ENCODE measurements around the gene SYT9.

SYT9 gene

GRCh38 chr11:7469351-7469865 is 217.7 kb downstream of the SYT9 start:
- TF ChIP-seq SPI1 (IDR thresholded peaks at IDR 0.05; ENCODE audit: low read depth, low read length): no peak
- no peak for TF ChIP-seq POLR2A (IDR thresholded peaks at IDR 0.05; ENCODE audit: low read depth, low read length)
- TF ChIP-seq POU2F2 (IDR thresholded peaks at IDR 0.05; ENCODE audit: low read depth, low read length): no peak
- TF ChIP-seq TAF1 (IDR thresholded peaks at IDR 0.05; ENCODE audit: low read depth, low read length): no peak
- no peak for TF ChIP-seq PAX5 (IDR thresholded peaks at IDR 0.05; ENCODE audit: insufficient read depth, low read length, severe bottlenecking)
- no peak for TF ChIP-seq POLR2AphosphoS5 (IDR thresholded peaks at IDR 0.05; ENCODE audit: low read depth, low read length)
- FAIRE-seq (no peak), DNase-seq (ENCODE audit: insufficient read length, low spot score) (no peak)

- TF ChIP-seq SPI1 (IDR thresholded peaks at IDR 0.05; ENCODE audit: low read depth, low read length): no peak
- TF ChIP-seq PAX5 (IDR thresholded peaks at IDR 0.05; ENCODE audit: insufficient read depth, low read length, severe bottlenecking): no peak
- TF ChIP-seq POU2F2 (IDR thresholded peaks at IDR 0.05; ENCODE audit: low read depth, low read length): no peak
- TF ChIP-seq TAF1 (IDR thresholded peaks at IDR 0.05; ENCODE audit: low read depth, low read length): no peak
- no peak for TF ChIP-seq POLR2A (IDR thresholded peaks at IDR 0.05; ENCODE audit: low read depth, low read length)
- no peak for TF ChIP-seq POLR2AphosphoS5 (IDR thresholded peaks at IDR 0.05; ENCODE audit: low read depth, low read length)
- DNase-seq (ENCODE audit: insufficient read length, low spot score): no peak
- FAIRE-seq: no peak
Observed at GRCh38 chr11:7471071-7471470, 219.4 kb downstream of the SYT9 start.

- no peak for DNase-seq (ENCODE audit: insufficient read length, low spot score)
- TF ChIP-seq POU2F2 (IDR thresholded peaks at IDR 0.05; ENCODE audit: low read depth, low read length): no peak
- no peak for TF ChIP-seq POLR2A (IDR thresholded peaks at IDR 0.05; ENCODE audit: low read depth, low read length)
- TF ChIP-seq PAX5 (IDR thresholded peaks at IDR 0.05; ENCODE audit: insufficient read depth, low read length, severe bottlenecking): no peak
- no peak for TF ChIP-seq SPI1 (IDR thresholded peaks at IDR 0.05; ENCODE audit: low read depth, low read length)
- TF ChIP-seq TAF1 (IDR thresholded peaks at IDR 0.05; ENCODE audit: low read depth, low read length): no peak
- TF ChIP-seq POLR2AphosphoS5 (IDR thresholded peaks at IDR 0.05; ENCODE audit: low read depth, low read length): no peak
- peak; percentile 82 for FAIRE-seq
Observed at GRCh38 chr11:7473717-7474116, 222.0 kb downstream of the SYT9 start.

GRCh38 chr11:7480113-7480512 is 228.4 kb downstream of the SYT9 start:
- FAIRE-seq (no peak), DNase-seq (ENCODE audit: insufficient read length, low spot score) (no peak)
- no peak for TF ChIP-seq POU2F2 (IDR thresholded peaks at IDR 0.05; ENCODE audit: low read depth, low read length)

GRCh38 chr11:7484131-7484530 is 232.4 kb downstream of the SYT9 start:
- FAIRE-seq: no peak
- no peak for TF ChIP-seq POLR2A (IDR thresholded peaks at IDR 0.05; ENCODE audit: low read depth, low read length)
- TF ChIP-seq POU2F2 (IDR thresholded peaks at IDR 0.05; ENCODE audit: low read depth, low read length): no peak
- no peak for TF ChIP-seq SPI1 (IDR thresholded peaks at IDR 0.05; ENCODE audit: low read depth, low read length)
- no peak for TF ChIP-seq POLR2AphosphoS5 (IDR thresholded peaks at IDR 0.05; ENCODE audit: low read depth, low read length)
- TF ChIP-seq TAF1 (IDR thresholded peaks at IDR 0.05; ENCODE audit: low read depth, low read length): no peak
- no peak for TF ChIP-seq PAX5 (IDR thresholded peaks at IDR 0.05; ENCODE audit: insufficient read depth, low read length, severe bottlenecking)
- DNase-seq (ENCODE audit: insufficient read length, low spot score): no peak

GRCh38 chr11:7484645-7485044 is 232.9 kb downstream of the SYT9 start:
- no peak for DNase-seq (ENCODE audit: insufficient read length, low spot score)
- no peak for FAIRE-seq
- TF ChIP-seq POLR2AphosphoS5 (IDR thresholded peaks at IDR 0.05; ENCODE audit: low read depth, low read length) (no peak), SPI1 (IDR thresholded peaks at IDR 0.05; ENCODE audit: low read depth, low read length) (no peak), PAX5 (IDR thresholded peaks at IDR 0.05; ENCODE audit: insufficient read depth, low read length, severe bottlenecking) (no peak), POLR2A (IDR thresholded peaks at IDR 0.05; ENCODE audit: low read depth, low read length) (no peak), TAF1 (IDR thresholded peaks at IDR 0.05; ENCODE audit: low read depth, low read length) (no peak), POU2F2 (IDR thresholded peaks at IDR 0.05; ENCODE audit: low read depth, low read length) (no peak)

- FAIRE-seq (no peak), DNase-seq (ENCODE audit: insufficient read length, low spot score) (no peak)
- TF ChIP-seq POLR2AphosphoS5 (IDR thresholded peaks at IDR 0.05; ENCODE audit: low read depth, low read length) (no peak), POLR2A (IDR thresholded peaks at IDR 0.05; ENCODE audit: low read depth, low read length) (no peak), TAF1 (IDR thresholded peaks at IDR 0.05; ENCODE audit: low read depth, low read length) (no peak), SPI1 (IDR thresholded peaks at IDR 0.05; ENCODE audit: low read depth, low read length) (no peak), POU2F2 (IDR thresholded peaks at IDR 0.05; ENCODE audit: low read depth, low read length) (no peak), PAX5 (IDR thresholded peaks at IDR 0.05; ENCODE audit: insufficient read depth, low read length, severe bottlenecking) (no peak)
Observed at GRCh38 chr11:7485186-7486097, 233.7 kb downstream of the SYT9 start, which contains the start of gene OLFML1. Gene OLFML1 (plus strand): TSS chr11:7485506. CDS start chr11:7485876, 370 bp downstream.

GRCh38 chr11:7486098-7486780 is 234.5 kb downstream of the SYT9 start:
- TF ChIP-seq TAF1 (IDR thresholded peaks at IDR 0.05; ENCODE audit: low read depth, low read length) (no peak), POLR2A (IDR thresholded peaks at IDR 0.05; ENCODE audit: low read depth, low read length) (no peak), POLR2AphosphoS5 (IDR thresholded peaks at IDR 0.05; ENCODE audit: low read depth, low read length) (no peak), SPI1 (IDR thresholded peaks at IDR 0.05; ENCODE audit: low read depth, low read length) (no peak), POU2F2 (IDR thresholded peaks at IDR 0.05; ENCODE audit: low read depth, low read length) (no peak), PAX5 (IDR thresholded peaks at IDR 0.05; ENCODE audit: insufficient read depth, low read length, severe bottlenecking) (no peak)
- FAIRE-seq: no peak
- no peak for DNase-seq (ENCODE audit: insufficient read length, low spot score)

- FAIRE-seq: no peak
- no peak for TF ChIP-seq POLR2A (IDR thresholded peaks at IDR 0.05; ENCODE audit: low read depth, low read length)
- no peak for TF ChIP-seq POU2F2 (IDR thresholded peaks at IDR 0.05; ENCODE audit: low read depth, low read length)
- no peak for TF ChIP-seq PAX5 (IDR thresholded peaks at IDR 0.05; ENCODE audit: insufficient read depth, low read length, severe bottlenecking)
- TF ChIP-seq TAF1 (IDR thresholded peaks at IDR 0.05; ENCODE audit: low read depth, low read length): no peak
- DNase-seq (ENCODE audit: insufficient read length, low spot score): no peak
Observed at GRCh38 chr11:7486781-7487140, 235.1 kb downstream of the SYT9 start.
